Activated CD4-positive, alpha-beta T cell treated with anti-CD3 and anti-CD28 coated beads, Interleukin-2, amount 50 U/mL, for 24 hours (primary cell): ENCODE results near the gene KMO.

Source experiments
- DNase-seq, 2 donors: peaks; one replicate each; pipeline ENCODE4 v3.0.0-alpha.2; 2020; ENCODE audit warnings: low read depth in 1 of 2, low spot score in 1 of 2

Gene KMO

GRCh38 chr1:241532162-241532531, at the start of gene KMO:
Gene KMO, plus strand, starts transcription at chr1:241532378. Its CDS starts 67 bp downstream, at chr1:241532445.
- DNase-seq = no peak

DNA sequence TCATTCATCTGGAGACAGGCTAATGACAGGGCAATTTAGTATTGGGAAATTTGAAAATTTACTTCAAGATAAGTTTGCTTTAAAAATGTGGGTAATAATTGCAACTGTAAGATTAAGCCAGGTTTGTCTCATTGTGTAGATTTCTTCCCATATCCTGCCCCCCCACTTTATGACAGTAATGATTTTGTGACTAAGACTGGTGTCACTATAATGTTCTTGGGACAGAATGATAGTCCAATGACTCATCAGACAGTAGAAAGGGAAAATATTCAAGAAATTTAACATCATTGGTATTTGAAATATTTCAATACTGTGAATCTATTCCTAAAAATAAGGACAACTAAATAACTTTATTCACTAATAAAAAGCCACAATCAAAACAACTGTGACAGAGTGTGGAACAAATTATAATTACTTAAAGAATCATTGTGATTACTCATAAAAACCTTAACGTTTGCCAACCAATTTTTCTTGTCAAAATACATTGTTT, 49.4 kb upstream of the KMO start:
- no peak for DNase-seq

DNA sequence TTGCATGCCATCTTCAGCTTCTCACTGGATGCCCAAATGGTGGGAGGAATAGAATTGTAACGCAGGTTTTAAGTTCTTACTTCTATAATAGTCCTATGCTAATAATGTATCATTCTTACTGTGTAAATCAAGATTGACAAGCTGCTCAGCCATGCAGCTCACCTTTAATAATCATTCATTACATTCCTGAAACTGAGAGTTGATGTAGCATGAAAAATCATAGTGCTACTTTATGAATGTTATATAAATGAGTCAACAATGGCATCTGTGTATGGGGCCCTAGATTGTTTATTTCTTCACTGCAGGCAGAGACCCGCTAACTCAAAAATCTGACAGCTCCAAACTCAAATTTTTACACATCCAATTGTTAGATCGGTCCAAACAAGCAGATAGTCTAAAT, 47.0 kb upstream of the KMO start:
- DNase-seq = no peak

DNA sequence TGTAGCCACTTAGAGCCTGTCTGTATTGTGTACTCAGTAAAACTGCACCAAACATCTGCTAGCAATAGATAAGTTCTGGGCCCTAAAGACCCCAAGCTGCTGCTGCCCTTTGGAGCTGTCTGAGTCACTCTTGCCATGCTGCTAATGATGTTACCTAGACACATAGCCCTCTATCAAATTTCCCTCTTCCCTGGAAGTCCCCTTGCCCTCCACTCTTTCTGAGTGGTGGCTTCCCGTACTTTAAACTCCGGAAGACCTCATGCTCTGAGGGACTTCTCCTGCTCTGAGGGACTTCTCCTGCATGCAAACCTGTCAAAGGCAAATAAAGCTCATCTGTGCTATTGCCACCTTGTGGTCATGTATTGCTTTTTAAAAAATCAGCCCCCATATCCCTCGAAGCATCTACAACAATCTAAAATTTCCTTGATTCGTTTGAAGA, 46.6 kb upstream of the KMO start:
- DNase-seq = no peak

- no peak for DNase-seq
Measured at GRCh38 chr1:241488739-241489138, 43.4 kb upstream of the KMO start.

GRCh38 chr1:241495741-241496140, 36.4 kb upstream of the KMO start:
- DNase-seq = no peak

- DNase-seq = no peak
Measured at GRCh38 chr1:241499910-241500309, 32.3 kb upstream of the KMO start.

DNA sequence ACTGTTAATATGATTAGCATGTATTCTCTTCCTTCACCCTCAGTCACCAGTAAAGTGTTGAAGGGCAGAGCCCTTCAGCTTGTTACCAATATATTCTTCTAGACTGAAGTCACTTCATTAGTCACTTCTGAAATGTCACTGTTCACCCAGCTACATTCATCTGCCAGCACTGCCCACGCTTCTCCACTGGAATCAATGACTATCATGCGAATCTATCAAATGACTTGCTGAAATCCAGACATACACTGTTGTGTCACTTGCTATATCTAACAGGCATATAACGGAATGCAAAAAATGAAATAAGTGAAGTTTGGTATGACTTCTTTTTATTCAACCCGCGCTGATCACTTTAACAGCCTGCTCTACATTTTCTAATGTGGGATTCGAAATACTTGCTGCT, 28.7 kb upstream of the KMO start:
- DNase-seq = no peak

GRCh38 chr1:241507189-241507863, 24.9 kb upstream of the KMO start:
- no peak for DNase-seq

DNA sequence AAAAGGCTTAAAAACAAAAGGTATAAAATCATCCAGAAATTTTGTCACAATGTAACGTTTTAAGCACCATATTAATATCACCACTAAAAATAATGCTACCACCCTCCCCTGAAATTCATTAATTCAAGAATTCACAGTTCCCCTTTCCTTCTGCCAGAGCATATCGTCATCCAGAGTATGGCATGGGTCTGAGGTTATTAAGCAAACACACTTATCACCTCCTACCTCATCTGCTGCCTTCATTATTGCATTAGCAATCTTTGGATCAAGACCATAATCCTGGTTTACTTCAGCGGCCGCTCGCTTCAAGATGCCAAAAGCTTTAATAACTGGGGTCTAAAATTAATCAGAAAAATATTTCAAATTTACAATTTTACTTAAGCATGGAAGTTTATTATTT, 18.8 kb upstream of the KMO start:
- no peak for DNase-seq

GRCh38 chr1:241518476-241519307, 13.5 kb upstream of the KMO start:
- peak in 1 of 2 donors; percentile 4 for DNase-seq

- peak; percentile 80 to 92 for DNase-seq
Measured at GRCh38 chr1:241519308-241520079, 12.7 kb upstream of the KMO start, which contains the start of gene FH. Gene FH, minus strand, starts transcription at chr1:241519755. Its CDS starts 33 bp downstream, at chr1:241519722.

DNA sequence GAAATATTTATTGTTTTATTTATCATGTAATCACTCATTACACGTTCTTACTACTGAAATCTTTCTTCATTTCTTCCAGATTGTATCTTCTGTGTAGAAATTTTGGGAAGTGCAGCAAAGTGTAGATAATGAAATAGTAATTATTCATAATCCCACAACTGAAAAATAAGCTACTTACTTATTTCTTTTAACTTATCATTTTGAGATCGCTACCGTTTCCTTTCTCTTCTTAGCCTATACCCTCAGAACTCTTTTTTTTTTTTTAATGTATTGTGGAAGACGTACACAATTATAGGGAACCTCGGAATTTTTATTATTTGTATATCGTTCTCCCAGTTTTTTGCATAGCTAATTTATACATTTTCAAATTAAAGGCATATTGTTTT, 12.1 kb upstream of the KMO start:
- no peak for DNase-seq

DNA sequence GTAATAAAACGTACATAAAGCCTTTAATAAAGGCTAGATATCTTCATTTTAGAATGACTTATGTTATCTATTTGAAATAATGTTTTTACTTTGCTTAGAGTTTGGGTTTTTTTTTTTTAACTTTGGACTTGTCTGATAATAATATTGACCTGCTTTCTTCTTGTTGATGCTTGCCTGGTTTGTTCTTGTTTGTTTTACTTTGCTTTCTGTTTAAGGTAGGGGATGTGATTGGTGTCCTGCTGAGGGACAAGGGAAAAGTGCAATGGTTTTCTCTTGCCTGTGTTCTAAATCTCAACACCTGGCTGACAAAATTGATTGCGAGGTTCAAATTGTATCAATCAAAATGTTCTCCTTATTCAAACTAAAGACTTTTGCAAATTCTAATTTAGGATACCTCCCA, 10.5 kb upstream of the KMO start:
- no peak for DNase-seq

GRCh38 chr1:241525026-241525425, 7.2 kb upstream of the KMO start:
- no peak for DNase-seq

DNA sequence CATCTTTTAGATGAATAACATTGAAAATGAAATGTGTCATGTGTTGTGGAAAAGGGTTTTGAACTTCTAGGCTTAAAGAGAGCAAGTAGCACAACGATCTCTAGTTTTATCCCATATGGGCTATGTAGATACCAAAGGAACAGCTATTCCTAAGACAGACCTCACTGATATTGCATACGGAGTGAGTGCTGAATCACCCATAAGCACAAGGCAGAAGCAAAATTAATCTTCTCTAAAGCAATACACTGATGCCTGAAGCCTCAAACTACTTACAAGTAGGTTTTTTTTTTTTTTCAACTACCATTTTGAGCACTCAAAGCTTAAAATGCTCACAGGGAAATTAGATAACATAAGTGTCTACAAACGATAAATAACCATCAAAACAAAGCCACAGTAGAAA, 5.0 kb upstream of the KMO start:
- DNase-seq = no peak

DNA sequence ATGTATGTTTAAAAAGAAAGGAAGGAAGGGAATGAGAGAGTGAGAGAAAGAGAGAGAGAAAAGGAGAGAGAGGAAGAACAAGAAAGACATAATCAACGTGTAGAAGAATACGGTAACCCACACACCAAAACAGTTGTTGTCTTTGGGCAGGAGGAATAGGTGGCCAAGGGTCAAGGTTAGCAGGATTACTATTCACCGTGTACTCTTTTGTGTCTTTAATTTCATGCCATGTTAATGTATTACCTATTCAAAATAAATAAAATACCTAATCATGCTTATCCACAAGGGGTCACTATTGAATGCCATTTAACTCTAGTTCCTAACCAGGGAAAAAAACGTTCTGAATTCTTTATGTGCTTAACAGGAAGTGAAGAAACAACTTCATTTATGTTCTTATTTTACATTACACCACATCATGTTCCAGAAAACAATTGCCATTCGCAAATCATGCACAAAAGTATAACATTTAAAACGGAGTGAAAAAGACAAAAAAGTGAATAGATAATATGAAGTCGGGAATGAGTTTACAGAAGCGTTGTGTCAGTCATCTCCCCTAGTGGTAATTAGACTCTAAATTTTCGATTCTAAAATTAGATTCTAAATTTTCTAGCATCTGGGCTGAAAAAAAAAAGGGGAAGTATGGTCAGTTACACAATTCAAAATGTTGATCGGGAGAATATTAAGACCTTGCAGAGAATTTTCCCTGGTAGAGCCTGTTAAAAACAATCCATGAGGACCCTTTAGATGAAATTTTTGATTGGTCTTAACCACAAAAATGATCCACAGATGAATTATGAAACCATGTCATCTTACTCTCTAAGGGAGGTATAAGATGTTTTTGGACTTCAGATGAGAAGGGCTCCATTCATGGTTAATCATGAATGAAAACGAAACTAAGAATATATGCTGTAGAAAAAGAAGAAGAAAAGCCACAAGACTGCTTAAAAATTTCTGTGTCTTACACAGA, 700 bp upstream of the KMO start:
- DNase-seq = no peak

DNA sequence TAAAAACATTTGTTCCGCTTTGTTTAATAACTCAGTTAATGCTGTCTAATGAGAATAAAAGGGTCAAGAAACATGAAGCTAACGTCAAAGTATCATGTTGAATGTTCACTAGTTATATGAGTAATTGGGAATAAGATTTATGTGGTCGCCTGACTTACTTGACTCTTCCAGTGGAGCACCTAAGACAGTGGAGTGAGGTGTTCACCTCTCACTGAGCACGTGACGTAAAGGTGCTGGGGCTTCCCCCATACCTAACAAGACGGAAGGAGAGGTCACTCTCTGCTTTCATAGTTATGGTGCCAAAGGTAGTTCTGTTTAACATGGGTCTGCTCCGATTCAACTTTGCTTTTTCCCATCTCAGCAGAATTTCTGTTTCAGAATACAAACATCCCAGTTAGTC, 686 bp downstream of the KMO start:
- no peak for DNase-seq

GRCh38 chr1:241533326-241534115, 1.3 kb downstream of the KMO start:
- no peak for DNase-seq

- no peak for DNase-seq
Measured at GRCh38 chr1:241536304-241536703, 4.1 kb downstream of the KMO start.
